HG02763 (cell line): ENCODE results near the gene CALD1.

Source experiments
- ATAC-seq: cut with Tn5 transposase; IDR thresholded peaks from one replicate; pipeline ENCODE4 v1.9.1; 2021; ENCODE audit warnings: mild to moderate bottlenecking, moderate library complexity; ENCODE audit not compliant: unreplicated experiment

CALD1 gene, protein sequence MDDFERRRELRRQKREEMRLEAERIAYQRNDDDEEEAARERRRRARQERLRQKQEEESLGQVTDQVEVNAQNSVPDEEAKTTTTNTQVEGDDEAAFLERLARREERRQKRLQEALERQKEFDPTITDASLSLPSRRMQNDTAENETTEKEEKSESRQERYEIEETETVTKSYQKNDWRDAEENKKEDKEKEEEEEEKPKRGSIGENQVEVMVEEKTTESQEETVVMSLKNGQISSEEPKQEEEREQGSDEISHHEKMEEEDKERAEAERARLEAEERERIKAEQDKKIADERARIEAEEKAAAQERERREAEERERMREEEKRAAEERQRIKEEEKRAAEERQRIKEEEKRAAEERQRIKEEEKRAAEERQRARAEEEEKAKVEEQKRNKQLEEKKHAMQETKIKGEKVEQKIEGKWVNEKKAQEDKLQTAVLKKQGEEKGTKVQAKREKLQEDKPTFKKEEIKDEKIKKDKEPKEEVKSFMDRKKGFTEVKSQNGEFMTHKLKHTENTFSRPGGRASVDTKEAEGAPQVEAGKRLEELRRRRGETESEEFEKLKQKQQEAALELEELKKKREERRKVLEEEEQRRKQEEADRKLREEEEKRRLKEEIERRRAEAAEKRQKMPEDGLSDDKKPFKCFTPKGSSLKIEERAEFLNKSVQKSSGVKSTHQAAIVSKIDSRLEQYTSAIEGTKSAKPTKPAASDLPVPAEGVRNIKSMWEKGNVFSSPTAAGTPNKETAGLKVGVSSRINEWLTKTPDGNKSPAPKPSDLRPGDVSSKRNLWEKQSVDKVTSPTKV

DNA sequence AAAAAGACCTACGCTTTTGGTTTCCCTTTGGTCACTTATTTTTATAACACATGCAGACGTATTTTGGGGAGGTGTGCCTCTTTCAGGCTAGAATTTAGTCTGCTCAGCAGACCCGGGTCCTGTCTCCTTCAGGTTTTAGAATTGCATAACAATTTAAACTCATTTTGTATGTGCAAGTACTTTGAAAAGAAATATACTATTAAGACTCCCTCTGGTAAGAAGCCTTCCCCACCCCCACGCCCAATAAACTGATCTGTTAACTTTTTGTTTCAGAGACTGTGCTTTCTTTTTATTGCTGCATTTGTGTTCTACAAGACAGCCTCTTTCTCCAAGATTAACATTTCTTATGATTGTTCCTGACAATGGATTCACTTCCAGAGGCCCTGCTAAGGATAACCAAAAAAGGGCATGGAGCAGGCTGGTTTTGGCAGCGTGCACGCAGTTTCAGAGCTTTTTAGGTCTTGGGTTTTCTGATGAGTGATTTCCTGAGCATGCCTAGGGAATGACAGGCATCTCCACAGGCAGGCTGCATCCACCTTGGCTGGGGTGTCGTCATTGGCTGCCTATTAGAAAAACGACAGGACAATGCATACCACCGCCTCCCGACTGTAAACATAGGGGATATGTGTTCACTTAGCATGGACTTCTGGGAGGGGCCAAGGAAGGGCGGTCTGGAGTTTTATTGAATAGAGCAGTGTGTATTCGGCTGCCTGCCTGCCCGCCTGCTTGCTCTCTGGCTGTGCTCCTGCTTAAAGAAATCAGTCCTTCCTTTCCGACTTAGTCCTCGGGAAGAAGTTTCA, at the start of gene CALD1:
CALD1 (plus strand) TSS at position 694 of the 800 bp plus-strand sequence. CDS start 88,100 bp downstream, outside the sequence.
- ATAC-seq: no peak

DNA sequence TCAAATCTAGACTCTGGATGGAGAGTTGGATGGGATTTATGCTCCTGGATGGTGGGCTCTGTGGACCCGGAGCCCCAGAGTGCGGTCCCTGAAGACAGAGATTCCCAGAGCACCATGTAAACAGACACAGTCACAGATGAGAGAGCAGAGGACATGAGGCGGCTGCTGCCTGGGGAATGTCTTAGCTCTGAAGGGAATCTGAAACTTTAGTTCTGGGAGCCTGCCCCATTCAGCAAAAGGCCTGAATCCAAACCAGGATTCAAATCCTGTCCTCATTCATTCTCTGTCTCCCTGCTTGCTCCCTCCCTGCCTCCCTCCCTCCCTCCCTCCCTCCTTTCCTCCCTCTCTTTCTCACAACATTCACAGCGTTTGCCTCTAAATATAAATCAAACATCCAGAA, 49.5 kb upstream of the CALD1 start:
- no peak for ATAC-seq

DNA sequence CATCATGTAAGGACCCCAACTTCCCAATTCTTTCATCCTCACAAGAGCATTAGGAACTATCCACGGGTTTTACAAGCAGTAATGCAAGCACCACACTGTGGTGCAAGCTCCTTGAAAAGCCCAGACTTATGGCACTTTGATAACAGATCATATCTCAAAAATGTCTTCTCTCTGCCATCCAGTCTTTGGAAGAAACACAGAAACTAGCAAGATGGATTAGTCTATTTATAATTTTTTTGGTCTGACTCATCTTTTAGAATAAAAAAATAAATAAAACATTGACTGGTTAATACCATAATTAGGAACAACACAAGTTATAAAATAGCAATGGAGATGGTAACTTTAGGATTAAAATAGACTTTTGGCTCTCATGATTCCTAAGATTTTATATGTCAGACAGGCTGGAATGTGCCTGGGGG, 49.0 kb upstream of the CALD1 start:
- ATAC-seq: no peak

DNA sequence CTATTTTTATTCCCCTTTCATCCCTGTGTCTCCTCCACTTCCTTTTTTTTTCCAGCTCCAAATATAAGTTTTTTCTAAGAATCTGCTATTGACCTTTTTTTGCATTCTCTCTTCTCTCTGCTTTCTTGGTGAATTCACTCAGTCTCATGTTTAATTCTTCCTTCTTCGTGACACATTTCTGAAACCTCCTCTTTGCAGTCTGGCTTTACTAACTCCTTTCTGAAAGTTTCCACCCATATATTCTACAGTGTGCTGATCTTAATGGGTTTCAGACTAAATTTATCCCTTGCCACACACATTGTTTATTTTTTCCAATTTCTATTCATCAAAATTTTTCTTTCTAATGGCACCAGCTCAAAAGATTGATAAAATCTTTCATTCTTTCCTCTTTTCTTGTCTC, 47.8 kb upstream of the CALD1 start:
- no peak for ATAC-seq

DNA sequence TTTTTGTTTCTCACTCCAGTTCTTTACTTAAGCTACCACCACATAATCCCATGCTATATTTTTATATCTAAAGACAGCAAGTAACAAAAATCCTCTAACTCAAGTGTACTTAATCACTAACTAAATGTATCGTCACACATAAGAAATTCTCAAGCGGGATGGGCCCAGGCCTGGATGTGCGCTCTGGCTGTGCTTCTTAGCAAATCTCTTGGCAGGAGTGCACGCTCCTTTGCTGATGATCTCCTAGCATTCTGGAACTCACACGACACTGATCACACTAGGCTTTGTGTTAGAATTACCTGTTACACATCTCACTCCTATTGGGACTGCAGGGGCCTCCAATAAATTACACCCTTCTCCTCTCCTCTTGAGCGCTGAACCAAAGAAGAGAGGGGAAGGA, 46.7 kb upstream of the CALD1 start:
- ATAC-seq: no peak

DNA sequence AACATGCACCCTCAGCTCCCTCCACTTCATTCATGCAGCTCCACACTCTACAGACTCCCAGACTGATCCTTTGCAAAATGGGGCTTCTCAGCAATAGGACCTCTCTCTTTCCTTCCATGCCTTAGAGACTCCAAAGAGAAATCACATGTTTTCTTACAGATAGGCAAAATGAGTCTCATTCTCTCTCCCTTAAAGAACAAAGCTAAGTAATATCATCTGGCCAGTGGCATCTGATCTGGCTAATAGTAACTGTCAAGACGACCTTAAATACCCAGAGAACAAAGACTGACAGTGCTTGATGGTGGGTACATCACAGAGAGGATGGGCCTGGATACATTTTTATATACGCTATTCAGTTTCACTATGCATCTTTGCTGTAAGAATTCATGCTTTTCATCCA, 43.1 kb upstream of the CALD1 start:
- no peak for ATAC-seq

DNA sequence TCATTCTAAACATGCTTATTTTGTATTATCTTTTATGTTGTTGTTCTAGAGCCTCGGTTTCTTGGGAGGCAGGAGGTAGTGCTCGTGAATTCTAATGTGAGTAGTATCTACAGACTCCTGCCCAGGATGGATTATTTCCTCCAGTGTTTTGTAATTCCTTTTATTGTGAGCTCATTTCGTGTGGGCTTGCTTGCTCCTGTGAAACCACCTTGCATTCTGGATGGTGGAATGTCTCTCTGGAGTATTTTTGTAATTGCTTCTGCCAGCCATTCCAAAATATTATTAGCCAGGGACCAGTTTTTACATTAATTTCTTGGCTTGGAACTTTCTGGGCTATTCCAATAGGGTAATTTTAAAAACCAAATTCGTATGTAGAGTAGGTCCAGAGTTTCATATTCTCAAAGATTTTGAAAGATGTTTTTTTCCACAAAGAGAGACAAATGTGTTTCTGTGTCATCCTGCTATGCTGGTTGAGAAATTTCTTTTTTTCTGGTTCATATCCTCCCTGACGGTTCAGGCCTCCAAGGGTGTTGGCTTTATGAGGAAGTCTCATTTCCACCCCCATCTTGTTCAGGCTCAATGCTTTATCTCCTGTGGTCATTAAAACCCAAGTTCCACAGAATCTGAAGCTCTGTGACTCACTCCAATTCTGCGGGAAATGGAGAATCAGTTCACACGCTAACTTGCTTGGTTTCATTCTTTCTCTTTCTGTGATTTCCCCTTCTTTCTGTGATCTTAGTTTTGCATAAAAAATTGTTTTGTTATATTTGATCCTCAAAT, 41.7 kb upstream of the CALD1 start:
- no peak for ATAC-seq

DNA sequence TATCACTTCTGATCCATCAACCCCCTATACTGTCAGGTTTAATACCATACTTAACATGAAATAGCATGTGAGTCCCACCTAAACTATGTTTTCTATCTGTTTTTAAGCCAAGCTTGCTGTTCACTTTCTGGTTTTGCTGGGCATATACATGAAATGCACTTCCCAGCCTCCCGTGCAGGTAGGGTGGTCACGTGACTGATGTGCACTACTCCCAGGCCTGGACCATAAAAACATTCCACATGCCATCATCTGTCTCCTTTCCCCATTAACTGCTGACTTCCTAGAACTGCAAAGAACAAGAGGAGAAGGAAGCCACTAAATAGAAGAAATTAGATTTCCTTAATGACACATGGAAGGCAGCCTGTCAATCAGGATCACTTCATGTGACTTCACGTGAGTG, 40.1 kb upstream of the CALD1 start:
- no peak for ATAC-seq

DNA sequence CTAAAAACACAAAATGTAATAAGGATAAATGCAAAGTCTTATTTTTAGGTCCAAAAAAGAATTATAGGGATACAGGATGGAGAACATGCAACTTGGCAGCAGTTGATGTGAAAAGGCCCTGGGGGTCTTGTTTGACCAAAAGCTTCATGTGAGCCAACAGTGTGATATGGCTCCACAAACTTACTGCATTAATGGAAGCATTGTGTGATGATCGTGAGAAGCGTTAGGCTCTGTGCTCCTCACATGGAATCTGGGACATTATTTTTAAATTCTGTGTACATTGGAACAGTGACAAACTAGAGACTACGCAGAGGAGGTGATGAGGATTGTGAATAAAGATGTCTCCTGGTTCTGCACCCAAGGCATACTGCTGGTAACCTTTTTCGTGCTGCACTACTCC, 39.1 kb upstream of the CALD1 start:
- no peak for ATAC-seq

DNA sequence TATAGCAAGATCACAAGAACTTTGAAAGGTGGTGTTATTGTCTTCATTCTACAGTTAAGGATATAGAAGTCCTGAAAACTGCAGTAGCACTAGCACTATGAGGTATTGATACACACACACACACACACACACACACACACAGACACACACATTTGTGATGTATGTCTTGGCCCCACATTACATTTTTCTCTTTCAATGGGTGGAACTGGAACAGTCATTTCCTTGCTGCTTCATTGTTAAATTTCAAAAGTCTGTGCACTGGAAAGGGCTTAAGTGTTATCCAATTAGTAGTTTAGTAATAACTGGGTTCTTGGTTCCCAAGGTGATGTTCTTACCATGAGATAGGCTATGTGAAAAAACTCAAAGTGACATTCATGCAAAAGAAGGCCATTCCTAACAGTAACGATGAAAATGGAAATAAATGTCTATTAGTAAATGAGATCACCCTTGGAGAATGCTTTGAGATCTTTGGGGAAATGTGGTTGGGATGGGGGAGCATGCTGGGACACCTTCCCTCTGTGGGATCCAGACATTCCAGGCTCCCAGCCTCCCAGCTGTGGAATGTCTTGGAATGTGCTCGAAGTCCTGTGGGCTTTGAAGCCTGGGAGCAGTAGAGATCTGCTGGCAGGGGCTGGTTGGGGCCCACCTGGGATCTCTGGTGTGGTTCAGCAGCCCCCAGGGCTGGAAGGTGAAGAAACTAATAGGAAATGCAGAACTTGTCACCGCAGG, 37.4 kb upstream of the CALD1 start:
- ATAC-seq: no peak

DNA sequence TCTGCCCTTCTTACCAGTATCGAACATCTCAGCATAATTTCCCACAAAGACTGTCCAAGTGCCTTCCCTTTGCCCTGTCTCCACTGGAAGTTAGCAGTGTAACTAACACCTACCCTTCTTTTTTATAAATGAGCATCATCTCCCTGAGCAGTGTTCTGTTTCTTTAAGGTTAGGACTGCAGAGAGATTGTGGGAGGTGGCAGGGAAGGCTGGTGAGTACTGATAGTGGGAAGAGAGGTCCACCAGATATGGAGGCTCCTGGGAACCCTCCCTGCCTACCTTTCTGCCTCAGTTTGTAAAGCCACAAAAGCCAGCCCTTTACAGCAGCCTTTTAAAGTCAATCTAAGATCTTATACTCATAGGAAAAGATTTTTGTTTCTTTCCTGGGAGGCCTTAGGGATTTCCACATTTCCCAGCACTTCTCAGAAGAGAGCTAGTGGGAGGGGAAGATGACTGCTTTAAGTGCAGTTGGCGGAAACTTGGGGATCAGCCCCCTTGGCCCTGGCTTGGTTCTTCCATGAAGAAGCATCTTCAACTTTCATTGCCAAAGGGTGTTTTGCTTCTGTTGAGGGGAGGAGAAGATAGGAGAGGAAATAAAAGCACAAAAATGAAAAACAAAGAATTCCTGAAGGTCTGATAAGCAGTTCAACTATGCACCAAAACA, 36.6 kb upstream of the CALD1 start:
- ATAC-seq: no peak

DNA sequence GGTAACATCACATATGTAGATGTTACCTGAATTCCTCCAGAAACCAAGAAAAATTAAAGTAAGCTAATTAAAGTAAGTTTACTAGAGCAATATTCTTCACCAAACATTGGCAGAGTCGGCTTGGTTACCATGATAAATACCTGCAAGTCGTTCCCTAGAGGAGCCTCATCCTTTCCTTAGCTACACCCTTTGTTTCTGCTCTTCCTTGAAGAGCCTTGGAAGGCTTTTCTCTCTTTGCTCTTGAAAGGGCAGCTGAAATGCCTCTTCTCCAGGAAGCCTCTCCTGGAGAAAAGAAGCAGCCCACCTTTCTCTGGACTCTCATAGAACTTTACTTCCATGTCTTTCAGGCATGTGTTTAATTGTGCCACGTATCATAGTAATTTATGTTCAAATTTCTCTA, 34.9 kb upstream of the CALD1 start:
- no peak for ATAC-seq

DNA sequence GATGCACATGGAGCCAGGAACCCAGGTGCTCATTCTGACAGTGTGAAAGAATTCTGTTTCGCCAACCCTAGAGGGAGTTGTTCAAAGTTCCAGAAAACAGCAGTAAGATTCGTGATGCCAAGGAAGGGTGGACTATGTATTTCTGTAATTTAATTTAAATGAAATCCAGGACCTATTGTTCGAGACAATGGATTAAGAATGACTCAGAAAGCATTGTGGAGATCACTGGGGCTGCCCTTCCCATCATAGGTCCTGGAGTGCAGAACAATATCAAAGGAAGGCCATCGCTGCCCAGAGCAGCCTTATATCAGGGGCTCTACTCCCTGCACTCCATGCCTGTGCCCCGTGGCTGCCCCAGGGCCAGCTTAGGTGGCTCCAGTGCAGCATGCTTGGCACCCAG, 32.1 kb upstream of the CALD1 start:
- ATAC-seq: no peak

DNA sequence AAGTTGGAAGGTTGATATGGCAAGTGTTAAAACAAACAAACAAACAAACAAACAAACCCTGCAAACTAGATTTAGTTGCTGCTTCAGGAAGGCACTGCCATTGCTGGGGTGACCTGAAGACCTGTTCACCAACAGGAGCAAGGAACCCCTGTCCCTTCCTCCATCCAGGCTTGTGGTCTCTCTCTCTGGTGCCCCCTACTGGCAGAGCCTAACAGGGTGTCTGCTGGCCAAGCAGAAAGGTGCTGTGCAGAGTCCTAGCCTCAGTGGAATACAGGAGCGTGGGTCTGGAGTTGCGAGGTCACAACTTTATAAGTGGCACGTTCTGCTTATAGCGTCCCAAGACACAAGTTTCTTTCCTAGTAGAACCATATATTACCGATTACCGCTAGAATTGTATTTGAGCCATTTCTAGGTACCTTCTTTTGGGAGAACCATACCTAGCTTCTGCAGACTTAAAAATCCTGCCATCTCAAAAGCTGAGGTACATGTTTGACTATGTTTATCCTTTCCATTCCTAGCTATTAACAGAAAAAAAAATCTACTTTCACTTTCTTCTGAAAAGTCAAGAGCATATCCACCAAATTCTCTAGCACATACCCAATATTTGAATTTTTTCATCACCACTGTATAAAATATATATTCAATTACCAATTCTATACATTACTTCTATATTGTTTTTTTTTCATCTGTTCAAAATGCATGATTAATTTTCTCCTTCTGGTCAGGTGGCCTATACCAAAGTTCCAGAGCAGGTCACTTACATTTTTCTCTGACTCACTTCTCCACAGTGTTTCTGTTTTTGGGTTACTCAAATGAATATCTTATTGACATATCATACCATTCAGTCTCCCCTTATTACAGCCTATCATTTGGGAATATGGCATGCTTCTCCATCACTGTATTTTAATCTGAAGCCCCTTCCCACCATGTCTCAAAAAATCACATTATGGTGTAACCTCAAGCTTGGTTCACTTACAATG, 29.1 kb upstream of the CALD1 start:
- peak; percentile 44 for ATAC-seq

DNA sequence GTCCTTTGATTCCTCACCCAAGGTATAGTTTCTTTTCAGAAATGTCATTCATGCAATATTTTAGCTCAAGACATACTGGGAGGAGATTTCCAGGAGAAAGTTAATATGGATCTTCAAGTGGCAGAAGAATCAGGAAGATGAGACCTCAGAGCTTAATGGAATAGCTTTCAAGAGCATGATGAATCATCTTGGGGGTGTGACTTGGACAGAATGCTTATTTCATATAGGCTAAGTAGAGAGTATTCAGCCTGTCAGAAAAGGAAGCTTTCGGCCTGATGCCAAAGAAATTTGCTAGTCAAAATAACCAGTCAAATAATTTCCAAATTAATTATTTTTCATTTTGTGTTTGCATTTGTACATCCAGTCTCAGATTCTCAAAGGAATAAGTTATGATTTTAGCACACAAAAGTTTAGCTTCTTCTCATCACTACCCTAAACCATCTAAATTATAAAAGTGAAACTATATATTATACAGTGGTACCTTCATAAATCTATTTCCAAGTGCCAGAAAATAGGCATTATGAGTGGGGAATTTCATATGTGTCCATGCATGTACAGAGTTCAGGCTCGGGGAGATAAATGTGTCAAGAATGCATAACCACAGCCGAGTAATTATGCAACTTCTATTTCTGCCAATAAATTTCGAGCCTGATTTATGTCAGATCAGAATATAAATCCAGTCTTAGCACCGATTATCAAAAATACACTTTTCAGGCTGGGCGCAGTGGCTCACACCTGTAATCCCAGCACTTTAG, 27.3 kb upstream of the CALD1 start:
- no peak for ATAC-seq

DNA sequence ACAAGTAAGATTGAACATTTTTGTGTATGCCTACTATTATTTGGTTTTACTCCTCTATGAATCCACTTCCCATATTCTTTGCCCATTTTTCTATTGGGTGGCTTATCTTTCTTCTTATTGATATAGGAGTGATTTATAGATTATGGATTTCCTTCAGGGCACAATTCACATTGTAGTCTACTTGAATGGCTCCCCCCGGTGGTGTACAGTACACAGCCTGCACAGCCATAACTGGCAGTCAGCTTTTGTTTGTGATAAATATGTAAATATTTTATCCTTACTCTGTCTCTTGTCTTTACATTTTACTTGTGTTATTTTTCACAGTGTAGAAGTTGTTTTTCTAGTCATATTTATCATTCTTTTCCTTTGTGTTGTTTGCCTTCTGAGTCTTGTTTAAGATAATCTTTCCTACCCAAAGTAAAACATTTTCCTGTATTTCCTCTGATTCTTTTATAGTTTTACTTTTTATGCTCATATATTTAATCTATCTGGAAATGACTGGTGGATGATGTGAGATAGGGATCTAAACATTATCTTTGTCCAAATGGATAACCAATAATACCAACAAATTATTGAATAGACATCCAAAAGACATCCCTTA, 23.9 kb upstream of the CALD1 start:
- ATAC-seq: no peak

DNA sequence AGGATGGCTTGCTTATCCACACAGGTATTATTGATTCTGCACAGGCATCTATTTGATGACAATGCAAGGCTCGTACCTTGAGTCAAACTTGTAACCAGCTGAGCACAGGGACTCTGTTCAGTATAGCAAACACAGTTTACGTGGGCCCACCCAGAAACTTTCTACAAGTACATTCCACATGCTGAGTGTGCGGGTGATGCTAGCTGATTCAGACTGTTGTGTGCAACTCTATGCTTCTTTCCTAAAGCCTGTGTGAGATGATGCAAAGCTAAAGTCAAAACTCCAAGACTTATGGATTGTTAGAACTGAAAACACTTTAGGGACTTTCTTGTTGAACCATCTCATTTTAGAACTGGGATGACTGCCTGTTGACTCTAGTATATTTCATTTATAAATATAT, 21.5 kb upstream of the CALD1 start:
- ATAC-seq: no peak
